CD14-positive monocyte (primary cell): ENCODE data around the gene NIN. TPM values are rescaled to one million over a fixed set of nuclear protein-coding genes. Genes with fewer than 3 reads are reported as not detected.

ENCODE experiments used
- DNase-seq, 3 donors: peaks; one replicate each; pipeline ENCODE4 v3.0.0-alpha.2; 2011 to 2022
- H2AFZ ChIP-seq: 2 replicates; pipeline ENCODE4 v1.6.0; 2012; ENCODE audit warnings: mild to moderate bottlenecking, low read depth, low read length, inconsistent platforms; ENCODE audit not compliant: insufficient read depth, poor library complexity, severe bottlenecking
- H3K27ac ChIP-seq, 2 donors: 1 replicate in 1 of 2; 2 replicates in 1 of 2; pipeline ENCODE4 v1.5.1; 2012 to 2013; ENCODE audit warnings: low read length in 2 of 2, control low read depth in 1 of 2, inconsistent platforms in 1 of 2, low read depth in 1 of 2, mild to moderate bottlenecking in 1 of 2
- H3K27me3 ChIP-seq, 2 donors: one replicate each; pipeline versions ENCODE4 v1.6.0 to v1.6.1; 2011 to 2013; ENCODE audit warnings: low read length in 2 of 2; ENCODE audit not compliant: control insufficient read depth in 2 of 2, insufficient read depth in 2 of 2
- H3K36me3 ChIP-seq, 2 donors: replicated peaks in 1 of 2; 1 replicate in 1 of 2; 2 replicates in 1 of 2; pipeline versions ENCODE4 v1.5.1 to v1.6.1; 2012 to 2013; ENCODE audit warnings: low read length in 2 of 2, control low read depth in 1 of 2, inconsistent platforms in 1 of 2, mild to moderate bottlenecking in 1 of 2; ENCODE audit not compliant: insufficient read depth in 2 of 2, control insufficient read depth in 1 of 2
- H3K4me1 ChIP-seq, 2 donors: 1 replicate in 1 of 2; 2 replicates in 1 of 2; pipeline versions ENCODE4 v1.5.1 to v1.6.1; 2012 to 2013; ENCODE audit warnings: low read length in 2 of 2, control low read depth in 1 of 2, inconsistent platforms in 1 of 2, mild to moderate bottlenecking in 1 of 2, moderate library complexity in 1 of 2; ENCODE audit not compliant: insufficient read depth in 2 of 2, control insufficient read depth in 1 of 2
- H3K4me2 ChIP-seq: replicated peaks from 2 replicates; pipeline ENCODE3; 2012; ENCODE audit warnings: low read length, moderate library complexity, mild to moderate bottlenecking; ENCODE audit not compliant: poor library complexity, severe bottlenecking; ENCODE audit errors: extremely low read depth
- H3K4me3 ChIP-seq, 3 experiments: fragments of 200-600 bp in 1 of 3; sonication (generic) in 1 of 3; replicated peaks in 1 of 3; 1 replicate in 2 of 3; 2 replicates in 1 of 3; pipeline ENCODE4 v1.5.1; 2011 to 2013; ENCODE audit warnings: low read length in 3 of 3, mild to moderate bottlenecking in 3 of 3, control low read depth in 2 of 3, low read depth in 2 of 3, inconsistent platforms in 1 of 3, moderate library complexity in 1 of 3
- H3K79me2 ChIP-seq: 2 replicates; pipeline ENCODE4 v1.6.0; 2012; ENCODE audit warnings: mild to moderate bottlenecking, control low read depth, inconsistent platforms, low read length, moderate library complexity; ENCODE audit not compliant: insufficient read depth
- H3K9ac ChIP-seq: 2 replicates; pipeline ENCODE4 v1.6.0; 2017; ENCODE audit warnings: low read length, mild to moderate bottlenecking; ENCODE audit not compliant: insufficient read depth, poor library complexity, severe bottlenecking
- H3K9me3 ChIP-seq, 2 donors: replicated peaks in 1 of 2; 1 replicate in 1 of 2; 2 replicates in 1 of 2; pipeline versions ENCODE4 v1.5.1 to v1.6.1; 2012 to 2013; ENCODE audit warnings: low read length in 2 of 2, control low read depth in 1 of 2; ENCODE audit not compliant: control insufficient read depth in 1 of 2, insufficient read depth in 1 of 2
- H4K20me1 ChIP-seq: 2 replicates; pipeline ENCODE4 v1.6.0; 2012; ENCODE audit warnings: mild to moderate bottlenecking, low read length, control low read depth, moderate library complexity; ENCODE audit not compliant: insufficient read depth
- H3K27ac Mint-ChIP-seq, 7 donors: one replicate each; pipeline ENCODE4 v1.8.0; 2020; ENCODE audit warnings: mild to moderate bottlenecking in 7 of 7, mixed read lengths in 7 of 7, moderate library complexity in 6 of 7, inconsistent platforms in 2 of 7
- H3K27me3 Mint-ChIP-seq, 3 donors: one replicate each; pipeline ENCODE4 v1.8.0; 2021 to 2022; ENCODE audit warnings: low read depth in 3 of 3, mild to moderate bottlenecking in 3 of 3, mixed read lengths in 3 of 3, moderate library complexity in 3 of 3, inconsistent platforms in 1 of 3
- H3K36me3 Mint-ChIP-seq, 2 donors: one replicate each; pipeline ENCODE4 v1.8.0; 2020; ENCODE audit warnings: mixed read lengths in 2 of 2, inconsistent platforms in 1 of 2, mild to moderate bottlenecking in 1 of 2
- H3K4me1 Mint-ChIP-seq: one replicate; pipeline ENCODE4 v1.8.0; 2020; ENCODE audit warnings: mild to moderate bottlenecking, mixed read lengths
- H3K4me3 Mint-ChIP-seq, 2 donors: one replicate each; pipeline ENCODE4 v1.8.0; 2020; ENCODE audit warnings: mild to moderate bottlenecking in 2 of 2, mixed read lengths in 2 of 2, moderate library complexity in 1 of 2
- H3K9me3 Mint-ChIP-seq, 7 donors: one replicate each; pipeline ENCODE4 v1.8.0; 2020 to 2022; ENCODE audit warnings: mixed read lengths in 7 of 7, mild to moderate bottlenecking in 6 of 7, moderate library complexity in 6 of 7, inconsistent platforms in 2 of 7
- WGBS: methylation state at CpG from one replicate; pipeline ENCODE4 v1.1.5; 2013; ENCODE audit warnings: missing lambda C conversion rate; ENCODE audit not compliant: insufficient coverage; 5-methylcytosine and 5-hydroxymethylcytosine counted together
- intact Hi-C, 2 donors: fragments of 100-400 bp; cut with micrococcal nuclease; formaldehyde crosslinking; loops; one replicate each; pipeline versions ENCODE4 v1.15.0 to v1.15.1; 2023
- polyA plus RNA-seq, 3 donors: library from polyadenylated mRNA; depleted of rRNA in 1 of 3; unstranded in 2 of 3; stranded (reverse) in 1 of 3; fragments of 300-500 nt in 2 of 3; fragments of >200 nt in 1 of 3; fragmentation: Illumina TruSeq in 2 of 3; gene quantifications; 1 replicate in 2 of 3; 2 replicates in 1 of 3; pipeline ENCODE4 v1.2.3, GENCODE V29; 2012 to 2021
- TF ChIP-seq, protein P1 (sequence below): fragments of 200-600 bp; IDR thresholded peaks from one replicate; pipeline ENCODE4 v1.8.0; 2022; ENCODE audit warnings: antibody characterized with exemption, mild to moderate bottlenecking

The NIN gene
- polyA plus RNA-seq, 3 donors, result 15.3 to 29.1 (median 26.5) TPM

DNA sequence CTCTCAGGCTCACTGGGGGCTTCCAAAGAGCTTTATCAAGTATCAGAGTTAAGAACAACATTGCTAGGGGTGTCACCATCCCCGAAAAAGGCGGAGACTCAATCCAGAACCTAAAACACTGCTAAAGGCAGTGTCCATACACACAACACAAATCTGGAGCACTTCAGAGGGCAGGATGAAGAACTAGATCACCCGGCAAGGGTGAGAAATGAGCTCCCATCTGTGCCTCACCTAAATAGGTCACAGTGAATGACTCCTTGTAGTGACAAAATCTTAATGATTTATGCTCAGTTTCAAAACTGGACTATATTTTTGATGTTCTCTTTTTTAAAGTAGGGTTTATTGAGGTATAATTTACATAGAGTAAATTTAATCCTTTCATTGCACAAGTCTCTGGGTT is 25.6 kb downstream of the NIN start:
- TF ChIP-seq, protein P1, sequence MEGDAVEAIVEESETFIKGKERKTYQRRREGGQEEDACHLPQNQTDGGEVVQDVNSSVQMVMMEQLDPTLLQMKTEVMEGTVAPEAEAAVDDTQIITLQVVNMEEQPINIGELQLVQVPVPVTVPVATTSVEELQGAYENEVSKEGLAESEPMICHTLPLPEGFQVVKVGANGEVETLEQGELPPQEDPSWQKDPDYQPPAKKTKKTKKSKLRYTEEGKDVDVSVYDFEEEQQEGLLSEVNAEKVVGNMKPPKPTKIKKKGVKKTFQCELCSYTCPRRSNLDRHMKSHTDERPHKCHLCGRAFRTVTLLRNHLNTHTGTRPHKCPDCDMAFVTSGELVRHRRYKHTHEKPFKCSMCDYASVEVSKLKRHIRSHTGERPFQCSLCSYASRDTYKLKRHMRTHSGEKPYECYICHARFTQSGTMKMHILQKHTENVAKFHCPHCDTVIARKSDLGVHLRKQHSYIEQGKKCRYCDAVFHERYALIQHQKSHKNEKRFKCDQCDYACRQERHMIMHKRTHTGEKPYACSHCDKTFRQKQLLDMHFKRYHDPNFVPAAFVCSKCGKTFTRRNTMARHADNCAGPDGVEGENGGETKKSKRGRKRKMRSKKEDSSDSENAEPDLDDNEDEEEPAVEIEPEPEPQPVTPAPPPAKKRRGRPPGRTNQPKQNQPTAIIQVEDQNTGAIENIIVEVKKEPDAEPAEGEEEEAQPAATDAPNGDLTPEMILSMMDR, result no peak
- Histone ChIP-seq H3K79me2 (peaks cover 94% of the 10 kb centered on the region), H2AFZ (no peak overlapping the region), H3K4me2 (no peak overlapping the region), H3K36me3 (peaks cover 29 to 76% of the 10 kb centered on the region in 2 donors), H3K27me3 (no peaks in the 10 kb centered on the region), H3K27ac (no peak overlapping the region), H3K9me3 (no peaks in the 10 kb centered on the region), H4K20me1 (peaks cover 77% of the 10 kb centered on the region), H3K9ac (no peak overlapping the region), H3K4me3 (no peak overlapping the region), H3K4me1 (peaks cover 0 to 10% of the 10 kb centered on the region in 2 donors)
- no peak for DNase-seq
- H3K27ac Mint-ChIP-seq, result peak overlapping the region in 1 of 7 donors; percentile 43
- no peak overlapping the region for H3K4me3 Mint-ChIP-seq
- H3K9me3 Mint-ChIP-seq, result no peaks in the 10 kb centered on the region
- H3K4me1 Mint-ChIP-seq, result peaks cover 12% of the 10 kb centered on the region
- intact Hi-C loops, result no loop called here
- H3K27me3 Mint-ChIP-seq, result no peaks in the 10 kb centered on the region
- peaks cover 43 to 63% of the 10 kb centered on the region in 2 donors for H3K36me3 Mint-ChIP-seq
- 100% methylated on average over 1 of the region's 3 CpGs for WGBS

DNA sequence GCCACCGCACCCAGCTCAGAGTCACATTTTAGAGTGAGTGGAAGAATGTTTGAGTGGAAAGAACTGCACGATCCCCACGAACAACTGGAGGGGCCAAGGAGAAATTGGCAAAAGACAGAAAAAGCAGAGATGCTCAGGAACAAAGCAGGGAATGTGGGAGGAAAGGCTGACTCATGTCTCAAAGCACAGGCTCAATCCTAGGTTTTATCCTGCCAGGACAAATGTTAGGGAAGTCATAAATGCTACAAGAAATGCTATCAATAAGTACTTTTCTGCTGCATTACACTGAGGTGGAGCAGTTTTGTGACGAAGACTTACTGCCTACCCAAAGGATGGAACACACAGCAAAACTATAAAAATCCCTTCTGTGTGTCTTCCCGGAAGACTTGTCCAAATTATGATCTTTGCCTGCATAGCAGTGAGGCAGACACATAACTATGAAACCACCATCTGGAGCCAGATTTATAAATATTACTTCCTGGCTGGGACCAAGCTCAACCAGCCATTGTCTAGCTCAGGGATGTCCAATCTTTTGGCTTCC is 26.7 kb downstream of the NIN start:
- Histone ChIP-seq H3K9me3 (no peaks in the 10 kb centered on the region), H3K27me3 (no peaks in the 10 kb centered on the region), H3K27ac (no peak overlapping the region), H2AFZ (no peak overlapping the region), H3K4me2 (no peak overlapping the region), H3K4me3 (no peak overlapping the region), H3K36me3 (peaks cover 31 to 77% of the 10 kb centered on the region in 2 donors), H3K9ac (no peak overlapping the region), H3K79me2 (peaks cover 89% of the 10 kb centered on the region), H4K20me1 (peaks cover 79% of the 10 kb centered on the region), H3K4me1 (peaks cover 0 to 13% of the 10 kb centered on the region in 2 donors)
- TF ChIP-seq, protein P1, result no peak
- Mint-ChIP-seq H3K36me3 (peaks cover 48 to 65% of the 10 kb centered on the region in 2 donors), H3K27me3 (no peaks in the 10 kb centered on the region), H3K4me1 (peaks cover 20% of the 10 kb centered on the region), H3K27ac (peak overlapping the region in 2 of 7 donors; percentile 1 to 53), H3K9me3 (no peaks in the 10 kb centered on the region), H3K4me3 (no peak overlapping the region)
- intact Hi-C loops, result loop anchor here in 1 of 2 donors (5.0 kb wide), 1 partner anchor 33 kb away; no protein-coding TSS in a partner anchor
- no peak for DNase-seq
- 91% methylated on average over 3 of the region's 5 CpGs for WGBS
